NCI-H460 (cell line): ENCODE results near the gene C10orf67. TPM values are rescaled to one million over a fixed set of nuclear protein-coding genes. Genes with fewer than 3 reads are reported as not detected.
"Not testable (repeated sequence)": the region's sequence is repeated elsewhere in the genome, so short reads cannot be mapped to it uniquely, and the experiment has no call there.

Experiments used
- DNase-seq: peaks from one replicate; pipeline ENCODE4 v3.0.0-alpha.2; 2016; ENCODE audit warnings: low read depth; ENCODE audit errors: extremely low read depth
- polyA plus RNA-seq: library from polyadenylated mRNA; depleted of rRNA; stranded (reverse); fragments of >200 nt; gene quantifications from 2 replicates; pipeline ENCODE4 v1.2.3, GENCODE V29; 2014; cell fraction: nucleus; rRNA removed
- total RNA-seq: library from RNA; depleted of rRNA; stranded (reverse); fragments of >200 nt; shearing (Covaris generic); gene quantifications from 2 replicates; pipeline ENCODE4 v1.2.3, GENCODE V29; 2014; rRNA removed

Gene C10orf67
- 0.09 TPM in 1 of 2 replicates, not detected in the other for total RNA-seq
- not detected in 2 replicates for polyA plus RNA-seq

DNA sequence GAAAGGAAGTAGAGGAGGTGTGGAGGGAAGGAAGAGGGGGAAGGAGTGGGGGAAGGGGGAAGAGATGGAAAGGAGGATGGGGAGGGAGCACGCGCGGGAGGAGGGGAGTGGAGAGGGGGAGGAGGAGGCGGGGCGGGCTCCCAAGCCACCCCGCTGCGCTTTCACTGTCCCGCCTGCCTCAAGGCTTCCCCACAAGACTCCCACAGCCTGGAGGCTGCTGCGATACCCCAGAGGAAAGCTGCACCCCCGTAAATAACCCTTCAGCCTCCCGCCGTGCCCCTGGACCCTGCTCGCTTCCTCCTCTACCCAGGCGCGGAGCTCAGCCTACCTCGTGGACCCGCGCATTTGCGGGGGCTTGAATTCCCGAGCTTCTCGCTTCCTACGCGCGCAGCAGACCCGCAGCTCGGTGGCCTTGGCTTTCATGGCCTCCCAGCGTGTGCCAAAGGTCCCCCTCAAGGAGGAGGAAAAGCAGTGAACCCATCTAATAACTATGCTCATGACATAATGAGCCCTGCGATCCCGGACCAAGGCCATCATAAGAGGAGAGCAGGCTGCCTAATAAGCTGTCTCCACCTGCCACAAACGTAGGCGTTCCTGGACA lies at the start of gene C10orf67:
Gene C10orf67 (minus strand): TSS at position 557 of the 601 bp plus-strand sequence. CDS start 23 bp downstream, at position 534.
- DNase-seq = no peak

GRCh38 chr10:23391821-23392220 lies 47.2 kb upstream of the C10orf67 start:
- no peak for DNase-seq

GRCh38 chr10:23390809-23391208 lies 46.2 kb upstream of the C10orf67 start:
- no peak for DNase-seq

DNA sequence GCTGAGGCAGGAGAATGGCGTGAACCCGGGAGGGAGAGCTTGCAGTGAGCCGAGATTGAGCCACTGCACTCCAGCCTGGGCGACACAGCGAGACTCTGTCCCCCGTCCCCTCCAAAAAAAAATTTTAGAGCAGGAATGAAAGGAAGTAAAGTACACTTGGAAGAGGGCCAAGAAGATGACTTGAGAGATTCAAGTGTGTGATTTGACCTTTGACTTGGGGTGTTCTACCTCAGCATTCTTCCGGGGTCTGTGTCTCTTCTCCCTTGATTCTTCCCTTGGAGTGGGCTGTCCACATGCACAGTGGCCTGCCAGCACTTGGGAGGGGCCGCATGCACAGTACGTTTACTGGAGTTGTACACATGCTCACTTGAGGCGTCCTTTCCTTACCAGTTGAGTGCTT lies 45.8 kb upstream of the C10orf67 start:
- DNase-seq = not testable (repeated sequence)

- not testable (repeated sequence) for DNase-seq
Observed at GRCh38 chr10:23387516-23387915, 42.9 kb upstream of the C10orf67 start.

DNA sequence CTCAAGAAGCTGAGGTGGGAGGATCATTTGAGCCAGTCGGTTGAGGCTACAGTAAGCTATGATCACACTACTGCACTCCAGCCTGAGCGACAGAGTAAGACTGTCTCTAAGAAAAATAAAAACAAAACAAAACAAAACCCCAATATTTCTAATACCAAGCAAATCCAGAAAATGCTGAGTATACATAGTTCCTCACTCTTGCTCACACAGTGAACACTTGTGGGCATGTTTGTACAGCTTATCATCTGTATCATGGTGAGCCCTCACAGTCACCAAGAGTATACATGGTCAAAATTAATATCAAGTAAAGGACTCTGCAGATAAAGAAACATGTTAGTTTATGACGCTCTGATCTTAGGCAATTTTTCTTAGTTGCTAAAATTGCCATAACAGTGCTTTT lies 41.5 kb upstream of the C10orf67 start:
- DNase-seq = no peak

DNA sequence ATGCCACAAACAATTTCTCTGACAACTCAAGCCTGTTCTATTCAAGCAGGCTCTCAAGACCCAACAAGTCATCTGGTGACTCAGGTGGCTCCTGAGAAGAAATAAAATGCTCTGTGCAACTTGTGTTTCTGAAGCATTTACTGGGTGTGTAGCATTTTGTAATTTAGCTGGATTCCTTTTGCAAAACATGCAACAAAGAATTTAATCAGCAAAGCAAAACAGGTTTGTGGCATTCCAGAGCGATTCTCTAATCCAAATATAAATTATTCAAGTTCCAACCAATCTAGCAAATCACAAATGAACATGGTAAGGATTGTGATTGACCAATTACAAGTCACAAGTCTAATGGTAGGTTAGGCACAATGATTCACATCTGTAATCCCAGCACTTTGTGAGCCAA lies 39.8 kb upstream of the C10orf67 start:
- no peak for DNase-seq

DNA sequence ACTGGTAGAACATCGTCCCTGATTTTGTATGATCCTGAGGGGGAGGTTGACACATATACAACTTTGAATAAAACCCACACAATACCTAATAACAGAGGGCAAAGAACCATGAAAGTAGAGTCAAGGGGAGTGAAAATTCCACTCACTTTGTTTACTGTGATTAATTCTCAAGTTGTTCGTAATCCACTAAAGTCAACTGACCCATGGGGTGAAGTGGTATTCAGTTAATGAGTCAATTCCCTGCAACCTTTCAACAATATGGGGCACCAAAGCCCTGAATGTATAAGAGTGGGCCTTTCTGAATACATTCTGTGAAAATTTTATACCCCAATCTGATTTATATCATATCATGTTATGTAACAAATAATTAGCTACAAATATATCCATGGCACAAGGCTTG lies 39.0 kb upstream of the C10orf67 start:
- no peak for DNase-seq

DNA sequence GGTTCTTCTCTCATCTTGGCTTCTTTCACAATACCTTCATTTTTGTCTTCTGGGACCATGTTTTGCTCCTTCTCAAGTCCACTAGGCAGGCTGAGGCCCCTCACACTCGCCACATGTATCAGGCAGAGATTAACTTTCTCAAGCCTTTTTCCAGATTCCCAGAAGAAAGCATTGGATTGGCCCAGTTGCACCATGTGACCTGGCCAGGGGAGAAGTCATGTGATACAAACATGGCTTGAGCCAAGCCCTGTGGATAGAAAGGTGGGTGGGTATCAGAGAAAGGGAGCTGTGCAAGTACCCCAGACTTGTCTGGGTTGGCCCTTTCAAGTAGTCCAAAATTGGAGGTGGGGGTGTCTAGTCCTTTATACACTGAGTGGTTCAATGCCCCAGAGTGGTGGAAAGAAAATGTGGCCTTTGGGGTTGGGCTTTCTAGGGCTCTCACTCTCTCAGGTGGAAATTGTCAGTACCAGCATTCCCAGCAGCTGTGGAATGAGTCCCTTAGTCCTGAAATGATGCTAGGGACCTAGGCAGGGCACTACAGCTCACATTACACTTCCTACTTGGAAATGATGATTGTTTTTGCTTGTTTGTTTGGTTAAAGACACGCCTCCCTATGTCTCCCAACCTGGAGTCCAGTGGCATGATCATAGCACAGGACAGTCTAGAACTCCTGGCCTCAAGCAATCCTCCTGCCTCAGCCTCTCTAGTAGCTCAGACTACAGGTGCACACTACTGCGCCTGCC lies 36.9 kb upstream of the C10orf67 start:
- no peak for DNase-seq

GRCh38 chr10:23379686-23380085 lies 35.1 kb upstream of the C10orf67 start:
- no peak for DNase-seq

- DNase-seq = no peak
Observed at GRCh38 chr10:23376229-23376655, 31.6 kb upstream of the C10orf67 start.

GRCh38 chr10:23375366-23375765 lies 30.8 kb upstream of the C10orf67 start:
- DNase-seq = no peak

DNA sequence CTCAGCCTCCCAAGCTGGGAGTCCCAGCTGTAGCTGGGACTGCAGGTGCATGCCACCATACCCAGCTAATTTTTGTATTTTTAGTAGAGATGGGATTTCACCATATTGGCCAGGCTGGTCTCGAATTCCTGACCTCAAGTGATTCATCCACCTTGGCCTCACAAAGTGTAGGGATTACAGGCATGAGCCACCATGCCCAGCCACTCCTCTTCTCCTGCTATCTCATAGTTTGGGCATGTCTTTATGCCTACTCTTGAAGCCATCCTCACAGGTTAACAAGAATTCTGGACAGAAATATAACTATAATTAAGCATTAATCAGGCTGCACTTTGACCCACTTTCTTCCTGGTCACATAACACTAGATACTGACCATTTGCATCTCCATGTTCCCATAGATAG lies 28.6 kb upstream of the C10orf67 start:
- DNase-seq = no peak

- no peak for DNase-seq
Observed at GRCh38 chr10:23371073-23371472, 26.5 kb upstream of the C10orf67 start.

- DNase-seq = no peak
Observed at GRCh38 chr10:23370106-23370505, 25.5 kb upstream of the C10orf67 start.

DNA sequence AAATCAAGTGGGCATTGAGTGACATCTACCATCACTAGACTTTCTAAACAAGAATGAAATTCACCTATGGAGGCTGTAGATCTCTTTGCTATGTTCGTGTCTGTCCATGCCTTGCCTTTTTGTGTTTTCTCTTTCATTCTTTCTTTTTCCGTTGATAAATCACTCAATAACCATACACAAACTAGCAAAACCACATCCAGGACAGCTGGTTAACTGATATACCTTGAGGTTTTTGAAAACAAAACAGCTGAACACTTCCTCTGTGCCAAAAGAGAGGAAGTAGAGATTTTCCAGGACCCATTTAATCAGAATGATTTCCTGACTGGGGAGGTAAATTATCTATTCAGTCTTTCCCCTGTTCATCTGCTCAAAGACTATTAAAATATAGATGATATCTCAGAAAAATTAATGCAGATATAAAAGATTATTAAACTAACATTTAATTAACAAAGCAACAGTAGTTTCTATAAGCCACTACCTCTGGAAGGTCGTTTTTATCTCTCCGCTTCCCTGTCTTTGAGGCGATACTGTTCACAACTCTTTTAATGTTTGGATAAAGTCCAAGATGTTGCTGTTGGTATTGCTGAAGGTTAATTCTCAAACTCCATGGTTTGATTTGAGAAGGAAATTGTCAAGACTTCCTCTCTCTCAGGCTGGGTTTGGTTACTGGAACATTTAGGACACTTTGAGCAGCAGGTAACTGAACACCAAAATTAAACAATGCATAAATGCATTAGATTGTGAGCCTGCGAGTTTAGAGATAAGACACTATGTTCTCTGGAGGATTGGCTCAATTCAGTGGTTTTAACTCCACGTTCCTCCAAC lies 24.4 kb upstream of the C10orf67 start:
- DNase-seq = no peak

DNA sequence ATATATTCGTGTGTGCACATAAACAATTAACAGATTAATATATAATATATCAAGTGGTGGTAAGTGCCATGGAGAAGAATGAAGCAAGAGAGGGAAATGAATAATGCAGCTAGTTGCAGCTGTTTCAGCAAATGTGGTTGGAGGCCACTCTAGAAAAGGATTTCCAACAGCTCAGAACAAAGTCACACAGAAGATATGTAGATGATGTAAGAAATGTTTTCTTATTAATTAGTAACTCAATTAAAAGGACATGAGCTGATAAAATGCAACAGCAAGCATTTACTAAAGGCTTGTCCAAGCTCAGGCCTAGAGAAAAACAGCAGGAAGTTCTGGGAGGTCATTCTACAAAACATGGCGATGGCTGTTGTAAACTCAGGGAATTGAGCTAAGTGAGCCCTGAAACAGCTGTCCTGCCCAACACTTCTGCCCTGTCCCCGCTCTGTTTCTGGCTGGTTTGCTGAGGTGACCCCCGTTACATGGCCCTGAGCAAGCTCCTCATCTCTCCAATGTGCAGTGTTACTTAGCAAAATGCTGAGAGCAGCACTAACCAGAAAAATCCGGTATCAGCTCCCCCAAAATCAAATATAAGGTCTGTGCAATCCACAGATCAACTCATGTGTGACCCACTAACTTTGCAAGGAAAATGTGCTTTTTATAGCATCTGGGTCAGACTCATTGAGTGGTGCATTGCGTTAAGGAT lies 23.4 kb upstream of the C10orf67 start:
- DNase-seq = no peak

DNA sequence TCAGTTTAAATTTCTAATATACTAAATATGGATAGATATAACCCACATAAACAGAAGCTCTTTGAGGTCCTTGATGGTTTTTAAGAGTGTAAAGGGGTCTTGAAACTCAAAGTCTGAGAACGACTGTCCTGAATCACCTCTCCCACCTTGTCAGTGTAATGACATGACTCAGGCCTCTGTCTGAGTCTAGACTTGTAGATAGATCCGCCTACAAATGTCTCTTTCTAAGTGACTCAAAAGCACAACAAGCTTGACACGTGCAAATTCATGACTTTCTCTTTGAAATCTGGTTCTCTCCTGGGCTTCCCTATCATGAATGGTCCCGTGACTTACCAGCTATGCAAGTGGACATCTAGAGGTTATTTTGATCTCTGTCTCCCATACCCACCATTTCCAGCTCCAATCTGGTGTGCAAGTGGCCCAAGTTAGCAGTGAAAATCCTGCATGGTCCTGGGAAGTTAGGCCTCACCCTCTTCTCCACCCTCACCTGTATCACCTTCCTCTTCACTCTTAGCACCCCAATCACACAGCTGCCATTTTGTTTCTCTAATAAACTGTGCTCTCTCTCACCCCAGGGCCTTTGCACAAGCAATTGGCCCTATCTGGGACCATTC lies 20.9 kb upstream of the C10orf67 start:
- DNase-seq = not testable (repeated sequence)

- DNase-seq = no peak
Observed at GRCh38 chr10:23364378-23364777, 19.8 kb upstream of the C10orf67 start.

GRCh38 chr10:23363793-23364135 lies 19.2 kb upstream of the C10orf67 start:
- no peak for DNase-seq
